SK-N-SH treated with all-trans-retinoic acid at 6 μM for 48 hours (cell line): ENCODE measurements around the gene HIPK3.

ENCODE experiments used
- ATAC-seq: fragments of 200-7000 bp; cut with Tn5 transposase; 3 replicates; pipeline ENCODE4 v1.9.1; 2020; ENCODE audit warnings: mild to moderate bottlenecking, moderate library complexity
- BACH2 ChIP-seq: fragments of 250-450 bp; sonication (Bioruptor Pico); IDR thresholded peaks from 2 replicates; pipeline ENCODE4 v1.9.0; 2021; ENCODE audit warnings: mild to moderate bottlenecking, borderline replicate concordance
- CREB5 ChIP-seq: fragments of 250-450 bp; sonication (Bioruptor Pico); IDR thresholded peaks from 2 replicates; pipeline ENCODE4 v1.5.1; 2020; ENCODE audit warnings: low read depth, mild to moderate bottlenecking, moderate library complexity
- CSDC2 ChIP-seq: fragments of 250-450 bp; sonication (Bioruptor Pico); IDR thresholded peaks from 2 replicates; pipeline ENCODE4 v1.5.0; 2020; ENCODE audit warnings: mild to moderate bottlenecking, moderate library complexity
- CSRNP3 ChIP-seq: fragments of 250-450 bp; sonication (Bioruptor Pico); IDR thresholded peaks from 2 replicates; pipeline ENCODE4 v1.5.1; 2021; ENCODE audit warnings: mild to moderate bottlenecking, moderate library complexity
- ESRRG ChIP-seq: fragments of 250-450 bp; sonication (Bioruptor Pico); IDR thresholded peaks from 2 replicates; pipeline ENCODE4 v1.6.1; 2021; ENCODE audit warnings: mild to moderate bottlenecking
- GLIS3 ChIP-seq: fragments of 250-450 bp; sonication (Bioruptor Pico); IDR thresholded peaks from 2 replicates; pipeline ENCODE4 v1.5.0; 2020; ENCODE audit warnings: mild to moderate bottlenecking, moderate library complexity
- ISL1 ChIP-seq: fragments of 250-450 bp; sonication (Bioruptor Pico); IDR thresholded peaks from 2 replicates; pipeline ENCODE4 v2.1.2; 2022; ENCODE audit warnings: mild to moderate bottlenecking, moderate library complexity
- OSR1 ChIP-seq: fragments of 250-450 bp; sonication (Bioruptor Pico); IDR thresholded peaks from 2 replicates; pipeline ENCODE4 v1.8.0; 2022; ENCODE audit warnings: moderate library complexity, mild to moderate bottlenecking, inconsistent platforms
- PATZ1 ChIP-seq: fragments of 250-450 bp; sonication (Bioruptor Pico); IDR thresholded peaks from 2 replicates; pipeline ENCODE4 v1.8.0; 2020; ENCODE audit warnings: mild to moderate bottlenecking, moderate library complexity, borderline replicate concordance
- POU6F1 ChIP-seq: fragments of 250-450 bp; sonication (Bioruptor Pico); IDR thresholded peaks from 2 replicates; pipeline ENCODE4 v1.8.0; 2021; ENCODE audit warnings: low read depth, mild to moderate bottlenecking, moderate library complexity, borderline replicate concordance
- PPARA ChIP-seq: fragments of 250-450 bp; sonication (Bioruptor Pico); IDR thresholded peaks from 2 replicates; pipeline ENCODE4 v1.5.0; 2020; ENCODE audit warnings: mild to moderate bottlenecking, borderline replicate concordance
- RARB ChIP-seq: fragments of 250-450 bp; sonication (Bioruptor Pico); IDR thresholded peaks from 2 replicates; pipeline ENCODE4 v1.8.0; 2021; ENCODE audit warnings: mild to moderate bottlenecking, moderate library complexity
- SNAI2 ChIP-seq: fragments of 250-450 bp; sonication (Bioruptor Pico); IDR thresholded peaks from 2 replicates; pipeline ENCODE4 v1.5.0; 2020; ENCODE audit warnings: mild to moderate bottlenecking, moderate library complexity
- TCF4 ChIP-seq: fragments of 250-450 bp; sonication (Bioruptor Pico); IDR thresholded peaks from 2 replicates; pipeline ENCODE4 v1.8.0; 2021; ENCODE audit warnings: mild to moderate bottlenecking, moderate library complexity, borderline replicate concordance
- TOX ChIP-seq: fragments of 250-450 bp; sonication (Bioruptor Pico); IDR thresholded peaks from 2 replicates; pipeline ENCODE4 v1.8.0; 2021; ENCODE audit warnings: mild to moderate bottlenecking, moderate library complexity, borderline replicate concordance
- ZC3H10 ChIP-seq: fragments of 250-450 bp; sonication (Bioruptor Pico); IDR thresholded peaks from 2 replicates; pipeline ENCODE4 v1.5.1; 2021; ENCODE audit warnings: mild to moderate bottlenecking, moderate library complexity
- ZFP3 ChIP-seq: fragments of 250-450 bp; sonication (Bioruptor Pico); IDR thresholded peaks from 2 replicates; pipeline ENCODE4 v1.5.0; 2020; ENCODE audit warnings: mild to moderate bottlenecking, moderate library complexity
- ZFP30 ChIP-seq: fragments of 450-650 bp; formaldehyde crosslinking; IDR thresholded peaks from 2 replicates; pipeline ENCODE4 v1.5.0; 2022; ENCODE audit warnings: mild to moderate bottlenecking, moderate library complexity
- ZNF565 ChIP-seq: fragments of 450-650 bp; formaldehyde crosslinking; conservative IDR thresholded peaks from 2 replicates; pipeline ENCODE4 v1.5.0; 2020; ENCODE audit warnings: low read depth, mild to moderate bottlenecking, moderate library complexity
- ZNF8 ChIP-seq: fragments of 450-650 bp; formaldehyde crosslinking; IDR thresholded peaks from 2 replicates; pipeline ENCODE4 v1.5.0; 2020; ENCODE audit warnings: mild to moderate bottlenecking, moderate library complexity
- TF ChIP-seq, protein P1 (sequence below): fragments of 250-450 bp; sonication (Bioruptor Pico); IDR thresholded peaks from 2 replicates; pipeline ENCODE4 v1.5.0; 2020; ENCODE audit warnings: mild to moderate bottlenecking, moderate library complexity

Gene HIPK3

GRCh38 chr11:33375236-33375635, 118.1 kb downstream of the HIPK3 start:
- TF ChIP-seq TCF4 (CRISPR knock-in tag): no peak
- no peak for TF ChIP-seq ZC3H10 (CRISPR knock-in tag)
- no peak for TF ChIP-seq POU6F1 (CRISPR knock-in tag)
- no peak for TF ChIP-seq SNAI2 (CRISPR knock-in tag)
- no peak for TF ChIP-seq PPARA (CRISPR knock-in tag)
- no peak for TF ChIP-seq GLIS3 (CRISPR knock-in tag)
- TF ChIP-seq ISL1 (CRISPR knock-in tag): no peak
- no peak for TF ChIP-seq CSRNP3 (CRISPR knock-in tag)
- ATAC-seq: no peak

DNA sequence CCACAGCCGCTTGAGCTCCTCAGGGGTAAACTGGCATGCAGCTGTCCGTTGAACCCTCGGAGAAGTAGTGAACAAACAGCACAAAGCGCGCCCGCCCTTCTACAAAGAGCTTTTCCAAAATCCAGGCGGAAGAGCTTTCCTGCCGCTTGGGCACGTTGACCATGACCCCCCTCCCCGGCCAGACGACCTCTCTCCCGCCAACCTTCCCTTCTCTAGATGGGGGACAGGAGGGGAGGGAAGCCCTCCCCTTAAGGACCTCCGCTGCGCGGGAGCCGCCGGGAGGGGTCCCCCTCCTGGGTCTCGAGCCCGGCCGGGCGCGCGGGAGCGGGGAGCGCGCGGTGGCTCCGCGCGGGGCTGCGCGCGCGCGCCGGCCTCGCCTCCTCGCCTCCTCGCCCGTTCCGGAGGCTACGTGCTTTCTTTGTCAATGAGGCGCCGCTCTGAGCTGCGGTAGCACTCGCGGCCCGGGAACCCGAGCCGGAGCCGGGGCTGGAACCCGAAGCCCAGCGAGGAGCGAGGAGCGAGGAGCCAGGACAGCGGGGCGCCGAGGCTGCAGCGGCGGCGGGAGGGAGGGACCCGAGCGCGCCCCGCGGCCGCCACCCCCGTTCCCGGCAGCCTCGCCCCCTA, 118.6 kb downstream of the HIPK3 start, which contains the start of gene KIAA1549L:
Gene KIAA1549L (plus strand): TSS at position 421 of the 624 bp plus-strand sequence.
- TF ChIP-seq ZNF565 (CRISPR knock-in tag) (no peak), CSDC2 (CRISPR knock-in tag) (0 out of 2 replicates have a peak, but pooled peaks have one; percentile 59)
- peak; percentile 9 for ATAC-seq

- no peak for TF ChIP-seq BACH2 (CRISPR knock-in tag)
- no peak for TF ChIP-seq PATZ1 (CRISPR knock-in tag)
- TF ChIP-seq CREB5 (CRISPR knock-in tag): no peak
- no peak for TF ChIP-seq CSRNP3 (CRISPR knock-in tag)
- no peak for TF ChIP-seq PPARA (CRISPR knock-in tag)
- no peak for TF ChIP-seq CSDC2 (CRISPR knock-in tag)
- no peak for TF ChIP-seq RARB (CRISPR knock-in tag)
- TF ChIP-seq, protein P1, sequence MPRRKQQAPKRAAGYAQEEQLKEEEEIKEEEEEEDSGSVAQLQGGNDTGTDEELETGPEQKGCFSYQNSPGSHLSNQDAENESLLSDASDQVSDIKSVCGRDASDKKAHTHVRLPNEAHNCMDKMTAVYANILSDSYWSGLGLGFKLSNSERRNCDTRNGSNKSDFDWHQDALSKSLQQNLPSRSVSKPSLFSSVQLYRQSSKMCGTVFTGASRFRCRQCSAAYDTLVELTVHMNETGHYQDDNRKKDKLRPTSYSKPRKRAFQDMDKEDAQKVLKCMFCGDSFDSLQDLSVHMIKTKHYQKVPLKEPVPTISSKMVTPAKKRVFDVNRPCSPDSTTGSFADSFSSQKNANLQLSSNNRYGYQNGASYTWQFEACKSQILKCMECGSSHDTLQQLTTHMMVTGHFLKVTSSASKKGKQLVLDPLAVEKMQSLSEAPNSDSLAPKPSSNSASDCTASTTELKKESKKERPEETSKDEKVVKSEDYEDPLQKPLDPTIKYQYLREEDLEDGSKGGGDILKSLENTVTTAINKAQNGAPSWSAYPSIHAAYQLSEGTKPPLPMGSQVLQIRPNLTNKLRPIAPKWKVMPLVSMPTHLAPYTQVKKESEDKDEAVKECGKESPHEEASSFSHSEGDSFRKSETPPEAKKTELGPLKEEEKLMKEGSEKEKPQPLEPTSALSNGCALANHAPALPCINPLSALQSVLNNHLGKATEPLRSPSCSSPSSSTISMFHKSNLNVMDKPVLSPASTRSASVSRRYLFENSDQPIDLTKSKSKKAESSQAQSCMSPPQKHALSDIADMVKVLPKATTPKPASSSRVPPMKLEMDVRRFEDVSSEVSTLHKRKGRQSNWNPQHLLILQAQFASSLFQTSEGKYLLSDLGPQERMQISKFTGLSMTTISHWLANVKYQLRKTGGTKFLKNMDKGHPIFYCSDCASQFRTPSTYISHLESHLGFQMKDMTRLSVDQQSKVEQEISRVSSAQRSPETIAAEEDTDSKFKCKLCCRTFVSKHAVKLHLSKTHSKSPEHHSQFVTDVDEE (CRISPR knock-in tag): no peak
- TF ChIP-seq ISL1 (CRISPR knock-in tag): no peak
- TF ChIP-seq ZFP30 (CRISPR knock-in tag): no peak
- TF ChIP-seq ESRRG: no peak
- TF ChIP-seq ZFP3 (CRISPR knock-in tag): no peak
- TF ChIP-seq GLIS3 (CRISPR knock-in tag): no peak
- no peak for TF ChIP-seq OSR1
- TF ChIP-seq TCF4 (CRISPR knock-in tag): no peak
- TF ChIP-seq ZNF8 (CRISPR knock-in tag): no peak
- TF ChIP-seq POU6F1 (CRISPR knock-in tag): no peak
- TF ChIP-seq TOX (CRISPR knock-in tag): no peak
- TF ChIP-seq ZC3H10 (CRISPR knock-in tag): no peak
- ATAC-seq: peak; percentile 5
Measured at GRCh38 chr11:33376331-33377310, 119.4 kb downstream of the HIPK3 start.
